Astrocyte (in vitro differentiated cells and primary cell): ENCODE measurements around the gene FGF12. TPM values are rescaled to one million over a fixed set of nuclear protein-coding genes. Genes with fewer than 3 reads are reported as not detected.

ENCODE experiments used
- DNase-seq: peaks from one replicate; pipeline ENCODE4 v3.0.0-alpha.2; 2010; ENCODE audit warnings: low read depth
- FAIRE-seq: peaks from 2 replicates; lab custom pipeline; 2011; peaks lifted over from hg19 to GRCh38; lab: Jason Lieb, UNC
- H2AFZ ChIP-seq: 2 replicates; pipeline ENCODE4 v1.6.0; 2012; ENCODE audit warnings: low read depth, low read length, inconsistent platforms
- H3K27ac ChIP-seq: 2 replicates; pipeline ENCODE4 v1.5.1; 2011; ENCODE audit warnings: low read depth, low read length, inconsistent platforms
- H3K27me3 ChIP-seq: 2 replicates; pipeline ENCODE4 v1.6.0; 2011; ENCODE audit warnings: low read length, inconsistent platforms; ENCODE audit not compliant: insufficient read depth
- H3K36me3 ChIP-seq: 2 replicates; pipeline ENCODE4 v1.5.1; 2011; ENCODE audit warnings: low read length, inconsistent platforms; ENCODE audit not compliant: insufficient read depth
- H3K4me1 ChIP-seq: 2 replicates; pipeline ENCODE4 v1.5.1; 2011; ENCODE audit warnings: low read length, inconsistent platforms; ENCODE audit not compliant: insufficient read depth
- H3K4me2 ChIP-seq: 2 replicates; pipeline ENCODE4 v1.6.0; 2012; ENCODE audit warnings: low read length, inconsistent platforms
- H3K4me3 ChIP-seq: 2 replicates; pipeline ENCODE4 v1.5.1; 2011; ENCODE audit warnings: low read depth, mild to moderate bottlenecking, low read length, inconsistent platforms; ENCODE audit not compliant: insufficient read depth
- H3K79me2 ChIP-seq: 2 replicates; pipeline ENCODE4 v1.6.0; 2012; ENCODE audit warnings: mild to moderate bottlenecking, low read length, inconsistent platforms; ENCODE audit not compliant: insufficient read depth
- H3K9ac ChIP-seq: 2 replicates; pipeline ENCODE4 v1.6.0; 2012; ENCODE audit warnings: mild to moderate bottlenecking, low read length, inconsistent platforms
- H3K9me3 ChIP-seq: 2 replicates; pipeline ENCODE4 v1.5.1; 2012; ENCODE audit warnings: low read depth, mild to moderate bottlenecking, low read length, inconsistent platforms; ENCODE audit not compliant: insufficient read depth
- H4K20me1 ChIP-seq: 2 replicates; pipeline ENCODE4 v1.6.0; 2012; ENCODE audit warnings: low read length, inconsistent platforms; ENCODE audit not compliant: insufficient read depth
- H3K27ac Mint-ChIP-seq: one replicate; pipeline ENCODE4 v1.8.0; 2021; ENCODE audit warnings: mild to moderate bottlenecking, mixed read lengths; ENCODE audit not compliant: unreplicated experiment
- H3K27me3 Mint-ChIP-seq: one replicate; pipeline ENCODE4 v1.8.0; 2021; ENCODE audit warnings: low read depth, mixed read lengths; ENCODE audit not compliant: unreplicated experiment
- H3K36me3 Mint-ChIP-seq: one replicate; pipeline ENCODE4 v1.8.0; 2021; ENCODE audit warnings: low read depth, mixed read lengths; ENCODE audit not compliant: unreplicated experiment
- H3K4me1 Mint-ChIP-seq: one replicate; pipeline ENCODE4 v1.8.0; 2021; ENCODE audit warnings: low read depth, mixed read lengths; ENCODE audit not compliant: unreplicated experiment
- H3K4me3 Mint-ChIP-seq: one replicate; pipeline ENCODE4 v1.8.0; 2021; ENCODE audit warnings: mild to moderate bottlenecking, moderate library complexity, mixed read lengths; ENCODE audit not compliant: unreplicated experiment
- H3K9me3 Mint-ChIP-seq: one replicate; pipeline ENCODE4 v1.8.0; 2021; ENCODE audit warnings: mild to moderate bottlenecking, mixed read lengths; ENCODE audit not compliant: unreplicated experiment
- EZH2 ChIP-seq: IDR thresholded peaks from 2 replicates; pipeline ENCODE4 v1.6.1; 2012; ENCODE audit warnings: mild to moderate bottlenecking, low read length, inconsistent platforms; ENCODE audit not compliant: insufficient read depth
- total RNA-seq: library from RNA; stranded (reverse); gene quantifications from 2 replicates; pipeline ENCODE4 v1.2.1, GENCODE V29; 2021
- TF ChIP-seq, protein P1 (sequence below): IDR thresholded peaks from 2 replicates; pipeline ENCODE4 v1.5.1; 2011; ENCODE audit warnings: low read depth, mild to moderate bottlenecking, inconsistent platforms, low read length, moderate library complexity; ENCODE audit not compliant: insufficient read depth

Gene FGF12
- total RNA-seq, 1 donor from 2014 or later = 1.4 TPM

DNA sequence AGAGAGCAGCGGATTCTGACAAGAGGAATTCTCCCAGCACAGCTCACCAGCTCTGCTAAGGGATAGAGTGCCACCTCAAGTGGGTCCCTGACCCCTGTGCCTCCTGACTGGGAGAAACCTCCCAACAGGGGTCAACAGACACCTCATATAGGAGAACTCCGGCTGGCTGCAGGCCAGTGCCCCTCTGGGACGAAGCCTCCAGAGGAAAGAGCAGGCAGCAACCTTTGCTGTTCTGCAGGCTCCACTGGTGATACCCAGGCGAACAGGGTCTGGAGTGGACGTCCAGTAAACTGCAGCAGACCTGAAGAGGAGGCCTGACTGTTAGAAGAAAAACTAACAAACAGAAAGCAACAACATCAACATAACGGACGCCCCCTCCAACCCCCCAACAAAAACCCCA is 31.3 kb upstream of the FGF12 start:
- no peak overlapping the region for H2AFZ ChIP-seq
- no peak for FAIRE-seq
- H3K4me1 Mint-ChIP-seq = no peaks in the 10 kb centered on the region
- H3K9me3 Mint-ChIP-seq = peaks cover 4% of the 10 kb centered on the region
- H3K4me2 ChIP-seq = no peak overlapping the region
- H3K27me3 ChIP-seq = no peaks in the 10 kb centered on the region
- no peak for DNase-seq
- no peaks in the 10 kb centered on the region for H3K36me3 Mint-ChIP-seq
- H3K4me3 Mint-ChIP-seq = no peak overlapping the region
- H3K4me1 ChIP-seq = no peaks in the 10 kb centered on the region
- no peaks in the 10 kb centered on the region for H3K36me3 ChIP-seq
- no peaks in the 10 kb centered on the region for H3K9me3 ChIP-seq
- H3K27ac ChIP-seq = no peak overlapping the region
- TF ChIP-seq EZH2 = no peak
- TF ChIP-seq, protein P1, sequence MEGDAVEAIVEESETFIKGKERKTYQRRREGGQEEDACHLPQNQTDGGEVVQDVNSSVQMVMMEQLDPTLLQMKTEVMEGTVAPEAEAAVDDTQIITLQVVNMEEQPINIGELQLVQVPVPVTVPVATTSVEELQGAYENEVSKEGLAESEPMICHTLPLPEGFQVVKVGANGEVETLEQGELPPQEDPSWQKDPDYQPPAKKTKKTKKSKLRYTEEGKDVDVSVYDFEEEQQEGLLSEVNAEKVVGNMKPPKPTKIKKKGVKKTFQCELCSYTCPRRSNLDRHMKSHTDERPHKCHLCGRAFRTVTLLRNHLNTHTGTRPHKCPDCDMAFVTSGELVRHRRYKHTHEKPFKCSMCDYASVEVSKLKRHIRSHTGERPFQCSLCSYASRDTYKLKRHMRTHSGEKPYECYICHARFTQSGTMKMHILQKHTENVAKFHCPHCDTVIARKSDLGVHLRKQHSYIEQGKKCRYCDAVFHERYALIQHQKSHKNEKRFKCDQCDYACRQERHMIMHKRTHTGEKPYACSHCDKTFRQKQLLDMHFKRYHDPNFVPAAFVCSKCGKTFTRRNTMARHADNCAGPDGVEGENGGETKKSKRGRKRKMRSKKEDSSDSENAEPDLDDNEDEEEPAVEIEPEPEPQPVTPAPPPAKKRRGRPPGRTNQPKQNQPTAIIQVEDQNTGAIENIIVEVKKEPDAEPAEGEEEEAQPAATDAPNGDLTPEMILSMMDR = no peak
- H3K4me3 ChIP-seq = no peak overlapping the region
- no peaks in the 10 kb centered on the region for H3K79me2 ChIP-seq
- no peaks in the 10 kb centered on the region for H3K27me3 Mint-ChIP-seq
- no peak overlapping the region for H3K27ac Mint-ChIP-seq
- no peak overlapping the region for H3K9ac ChIP-seq
- H4K20me1 ChIP-seq = no peaks in the 10 kb centered on the region

DNA sequence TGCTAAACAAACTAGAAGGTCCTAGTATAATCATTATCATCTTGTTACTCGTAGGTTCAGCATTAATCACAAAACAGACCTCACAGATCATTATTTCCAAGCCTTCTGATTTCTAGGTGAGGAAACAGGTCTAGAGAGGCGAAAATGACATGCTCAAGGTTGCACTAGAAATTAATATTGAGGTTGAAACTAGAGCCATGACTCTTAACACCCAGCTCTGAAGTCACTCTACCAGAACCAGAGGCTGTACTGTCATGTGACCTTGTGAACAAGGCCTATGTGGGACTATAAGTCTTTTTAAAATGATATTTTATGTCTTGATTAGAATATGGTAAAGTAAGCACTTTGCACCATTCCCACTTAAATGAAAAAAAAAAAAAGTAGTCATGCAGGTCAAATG is 23.8 kb upstream of the FGF12 start:
- no peaks in the 10 kb centered on the region for H3K36me3 ChIP-seq
- no peaks in the 10 kb centered on the region for H3K79me2 ChIP-seq
- no peaks in the 10 kb centered on the region for H3K4me1 Mint-ChIP-seq
- no peak overlapping the region for H3K4me2 ChIP-seq
- H4K20me1 ChIP-seq = no peaks in the 10 kb centered on the region
- no peaks in the 10 kb centered on the region for H3K9me3 ChIP-seq
- TF ChIP-seq, protein P1 = no peak
- TF ChIP-seq EZH2 = no peak
- no peaks in the 10 kb centered on the region for H3K27me3 Mint-ChIP-seq
- no peak overlapping the region for H3K4me3 Mint-ChIP-seq
- H3K4me1 ChIP-seq = no peaks in the 10 kb centered on the region
- no peak overlapping the region for H2AFZ ChIP-seq
- no peak overlapping the region for H3K4me3 ChIP-seq
- H3K27ac Mint-ChIP-seq = no peak overlapping the region
- DNase-seq (no peak), FAIRE-seq (no peak)
- no peak overlapping the region for H3K9ac ChIP-seq
- no peaks in the 10 kb centered on the region for H3K36me3 Mint-ChIP-seq
- no peaks in the 10 kb centered on the region for H3K9me3 Mint-ChIP-seq
- no peak overlapping the region for H3K27ac ChIP-seq
- H3K27me3 ChIP-seq = no peaks in the 10 kb centered on the region

DNA sequence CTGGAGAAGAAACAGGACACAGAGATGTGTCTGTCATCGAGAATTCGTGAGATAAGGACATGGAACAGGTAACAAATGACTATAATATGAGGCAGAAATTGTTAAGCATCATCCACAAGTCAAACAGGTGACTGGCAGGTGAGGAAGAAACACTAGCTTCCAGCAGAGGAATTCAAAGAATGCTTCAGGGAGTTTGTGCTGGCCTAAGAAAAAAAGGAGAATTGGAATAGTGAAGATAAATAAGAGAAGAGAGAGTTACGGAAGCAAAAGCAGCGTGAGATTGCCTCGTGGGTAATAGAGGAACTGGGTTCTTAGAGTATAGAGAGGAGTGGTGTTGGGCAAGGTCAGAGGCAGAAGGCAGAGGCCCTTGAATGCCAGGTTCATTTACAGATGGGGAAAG is 22.9 kb upstream of the FGF12 start:
- FAIRE-seq = no peak
- Histone ChIP-seq H4K20me1 (no peaks in the 10 kb centered on the region), H3K4me3 (no peak overlapping the region), H3K36me3 (no peaks in the 10 kb centered on the region), H3K4me2 (no peak overlapping the region), H3K79me2 (no peaks in the 10 kb centered on the region), H3K27me3 (no peaks in the 10 kb centered on the region), H3K9me3 (no peaks in the 10 kb centered on the region), H3K9ac (no peak overlapping the region), H3K4me1 (no peaks in the 10 kb centered on the region), H2AFZ (no peak overlapping the region), H3K27ac (no peak overlapping the region)
- TF ChIP-seq, protein P1 = no peak
- Mint-ChIP-seq H3K36me3 (no peaks in the 10 kb centered on the region), H3K27me3 (no peaks in the 10 kb centered on the region), H3K27ac (no peak overlapping the region), H3K4me1 (no peaks in the 10 kb centered on the region), H3K4me3 (no peak overlapping the region), H3K9me3 (no peaks in the 10 kb centered on the region)
- no peak for DNase-seq
